GM21381 (cell line): ENCODE results near the gene PPP1R3C.

Source experiments
- ATAC-seq: cut with Tn5 transposase; IDR thresholded peaks from one replicate; pipeline ENCODE4 v1.9.1; 2021; ENCODE audit warnings: mild to moderate bottlenecking, moderate library complexity; ENCODE audit not compliant: unreplicated experiment

PPP1R3C gene

DNA sequence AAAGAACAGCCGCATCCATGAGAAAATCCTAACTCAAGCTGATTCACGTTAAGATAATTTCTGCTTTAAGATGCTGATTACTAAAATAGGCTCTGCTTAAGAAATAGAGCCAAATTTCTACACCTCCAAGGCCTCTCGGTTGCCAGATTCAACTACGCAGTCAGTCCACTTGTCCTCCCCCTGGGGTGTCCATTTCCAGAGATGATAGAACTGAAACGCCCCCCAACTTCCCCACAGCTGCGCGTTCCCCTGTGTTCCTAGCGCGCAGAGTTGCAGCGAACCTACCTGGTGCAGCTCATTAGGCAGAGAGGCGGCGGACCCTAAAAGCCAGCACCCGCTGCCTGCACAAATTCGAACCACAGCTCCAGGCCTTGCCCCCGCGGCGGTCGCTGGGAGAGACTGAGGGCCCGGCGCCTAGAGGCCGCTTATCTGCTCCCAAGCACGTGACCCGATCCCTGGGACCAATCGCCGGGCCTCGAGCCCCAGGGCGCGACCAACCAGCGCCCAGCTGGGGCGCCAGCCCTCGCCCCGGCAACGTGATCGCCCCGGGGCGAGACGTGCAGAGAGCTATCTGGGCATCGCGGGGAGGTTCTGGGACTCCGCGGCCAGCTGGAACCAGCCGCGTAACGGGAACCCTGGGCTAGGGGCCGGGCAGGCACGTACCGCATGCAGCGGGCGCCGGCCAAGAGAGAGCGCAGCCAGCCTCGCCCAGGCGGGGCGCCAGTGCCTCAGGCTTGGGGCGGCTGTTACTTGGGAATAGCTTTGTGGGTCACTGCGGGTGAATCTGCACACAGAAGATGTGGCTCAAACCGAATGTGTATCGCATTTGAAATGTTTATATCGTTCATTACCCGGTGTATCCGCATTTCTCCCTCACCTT is at the start of gene PPP1R3C:
Gene PPP1R3C, minus strand, starts transcription at position 401 of the 880 bp plus-strand sequence. Its CDS starts 102 bp downstream, at position 299.
- ATAC-seq: peak; percentile 90

DNA sequence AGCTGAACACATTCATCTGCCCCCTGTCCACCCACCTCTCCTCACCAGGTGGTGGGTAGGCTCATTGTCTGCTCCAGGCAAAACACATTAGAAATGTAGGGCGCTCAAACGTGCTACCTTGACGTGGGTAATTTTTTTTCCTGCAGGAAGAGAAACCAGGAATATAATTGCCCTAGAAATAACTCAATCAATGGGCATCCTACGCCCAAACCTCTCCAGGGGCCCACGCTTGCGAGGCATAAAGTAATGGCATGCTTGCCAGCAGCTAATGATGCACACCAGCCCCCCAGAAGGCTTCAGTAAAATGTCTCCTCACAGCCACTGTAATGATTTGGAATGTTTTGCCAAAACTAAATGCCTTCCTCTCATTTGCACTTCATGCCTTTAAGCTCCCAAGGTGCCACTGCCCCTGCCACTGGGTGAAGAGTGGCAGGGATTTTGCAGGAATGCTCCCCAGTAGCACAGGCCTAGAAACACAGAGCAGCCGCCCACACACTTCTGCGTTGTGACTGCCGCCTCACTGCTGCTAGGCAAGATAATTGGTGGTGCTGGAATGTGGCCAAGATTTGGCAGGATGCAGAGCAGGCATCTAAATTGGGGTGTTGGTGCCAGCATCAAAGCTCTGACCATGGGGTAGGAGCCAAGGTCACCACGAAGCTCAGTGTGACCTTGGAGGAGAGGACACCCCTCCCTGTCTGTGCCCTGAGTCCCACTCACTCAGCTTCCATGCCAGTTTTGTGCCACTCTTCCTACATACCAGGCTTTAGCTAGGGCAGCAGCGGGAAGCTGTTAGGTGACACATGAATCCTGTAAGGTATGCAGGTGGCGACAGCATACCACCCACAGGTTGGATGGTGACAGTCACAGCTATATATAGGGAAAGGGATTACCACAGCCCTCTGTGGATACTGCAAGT is 48.7 kb upstream of the PPP1R3C start:
- no peak for ATAC-seq

DNA sequence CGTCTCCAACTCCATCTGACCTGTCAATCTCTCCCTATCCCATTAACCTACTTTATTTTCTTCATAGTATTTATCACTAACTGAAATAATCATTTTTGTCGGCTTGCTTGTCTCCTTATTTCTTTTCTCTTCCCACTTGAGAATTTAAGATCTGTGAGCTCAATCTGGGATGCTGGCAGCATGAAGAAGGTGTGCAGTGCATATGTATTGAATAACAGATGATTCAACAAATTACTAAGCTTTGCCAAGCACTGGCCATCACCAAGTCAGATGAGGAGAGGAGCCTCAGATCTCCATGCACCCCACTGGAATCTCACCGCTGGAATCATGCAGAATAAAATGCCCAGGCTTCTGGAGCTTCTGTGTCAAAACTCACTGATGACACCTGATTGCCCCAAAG is 47.6 kb upstream of the PPP1R3C start:
- no peak for ATAC-seq

DNA sequence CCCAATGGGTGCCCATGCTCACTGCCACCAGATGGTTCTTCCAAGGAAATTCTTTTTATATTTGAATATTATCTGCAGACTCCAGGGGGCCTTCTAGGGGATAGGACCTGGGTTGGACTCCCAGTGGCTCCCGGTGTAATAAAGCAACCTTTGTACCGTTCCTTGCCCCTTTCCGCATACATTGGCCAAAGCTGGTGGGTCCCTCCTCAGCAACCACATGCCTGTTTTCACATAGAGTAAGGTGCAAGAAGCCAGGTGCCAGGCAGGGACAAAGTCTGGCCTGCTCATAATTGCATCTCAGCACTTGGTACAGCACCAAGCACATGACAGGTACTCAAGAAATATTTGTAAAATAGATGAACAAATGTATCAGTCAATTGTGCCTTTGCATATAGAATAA is 46.4 kb upstream of the PPP1R3C start:
- ATAC-seq: no peak

DNA sequence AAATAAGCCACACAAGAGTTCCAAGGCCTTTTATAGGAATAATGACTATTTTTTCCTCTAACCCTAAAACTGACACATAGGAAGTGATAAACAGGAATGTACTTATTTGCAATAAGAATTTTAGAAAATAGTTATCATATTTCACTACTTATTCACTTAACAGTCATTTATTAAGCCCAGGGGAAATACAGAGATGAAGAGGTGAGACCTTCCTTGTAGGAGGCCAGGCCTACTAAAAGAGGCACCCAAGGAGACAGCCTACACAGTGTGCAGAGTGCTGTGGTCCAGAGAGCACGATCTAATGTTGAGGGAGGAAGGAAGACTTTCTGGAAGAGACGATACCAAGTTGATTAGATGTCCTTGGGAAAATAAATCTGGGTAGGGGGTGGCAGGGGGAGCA is 45.0 kb upstream of the PPP1R3C start:
- no peak for ATAC-seq

DNA sequence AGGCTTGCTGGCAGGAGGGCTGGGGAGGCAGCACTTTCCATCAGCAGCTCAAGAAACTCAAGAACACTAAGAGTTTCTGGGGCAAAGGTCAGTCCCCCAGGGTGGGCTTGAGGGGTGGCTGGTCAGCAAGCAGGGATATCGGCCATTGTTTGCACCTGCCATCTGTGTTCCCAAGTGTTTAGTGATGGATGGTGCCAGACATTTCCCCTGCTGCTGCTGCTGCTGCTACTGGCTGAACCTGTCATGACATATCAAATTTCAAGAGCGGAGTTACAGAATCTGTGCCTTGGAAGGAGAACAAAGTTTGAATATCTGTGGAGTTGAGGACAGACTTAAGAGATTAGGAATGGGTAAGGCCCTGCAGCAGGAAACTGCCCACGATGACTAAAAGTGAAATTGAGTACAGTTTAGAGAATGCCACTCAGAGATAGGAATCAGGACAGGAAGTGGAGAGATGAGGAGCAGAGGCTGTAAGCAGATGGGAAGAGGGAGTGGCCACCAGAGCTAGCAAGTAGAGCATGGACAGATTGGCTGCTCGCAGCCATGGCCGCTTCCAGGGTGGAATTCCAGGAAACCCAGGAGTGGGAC is 39.2 kb upstream of the PPP1R3C start:
- no peak for ATAC-seq

DNA sequence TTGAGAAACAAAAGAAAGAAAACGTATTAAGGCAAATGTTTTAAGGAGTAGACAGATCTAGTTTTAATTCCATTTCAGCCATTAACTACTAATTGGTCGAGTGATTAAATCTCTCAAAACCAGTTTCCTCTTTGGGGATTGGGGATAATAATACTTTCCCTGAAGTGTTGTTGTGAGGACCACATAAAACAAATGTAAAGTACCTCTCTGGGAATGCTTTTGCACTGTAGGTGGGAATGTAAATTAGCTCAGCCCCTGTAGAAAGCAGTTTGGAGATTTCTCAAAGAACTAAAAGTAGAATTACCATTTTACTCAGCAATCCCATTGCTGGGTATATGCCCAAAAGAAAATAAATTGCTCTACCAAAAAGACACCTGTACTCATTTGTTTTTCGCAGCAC is 36.0 kb upstream of the PPP1R3C start:
- no peak for ATAC-seq

DNA sequence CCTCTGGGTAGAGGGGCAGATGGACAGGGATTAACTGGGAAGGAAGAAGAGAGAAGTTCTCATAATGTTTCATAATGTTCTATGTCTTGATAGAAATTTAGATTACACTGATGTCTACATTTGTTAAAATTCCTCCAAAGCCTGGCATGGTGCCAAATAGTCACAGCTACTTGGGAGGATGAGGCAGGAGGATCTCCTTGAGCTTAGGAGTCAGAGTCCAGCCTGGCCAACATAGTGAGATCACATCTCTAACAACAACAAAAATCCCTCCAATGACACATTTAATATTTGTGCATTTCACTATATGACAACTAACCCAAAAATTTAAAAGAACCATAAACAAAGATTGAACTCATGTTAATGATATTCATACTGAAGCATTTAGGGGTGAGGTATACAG is 33.0 kb upstream of the PPP1R3C start:
- no peak for ATAC-seq

DNA sequence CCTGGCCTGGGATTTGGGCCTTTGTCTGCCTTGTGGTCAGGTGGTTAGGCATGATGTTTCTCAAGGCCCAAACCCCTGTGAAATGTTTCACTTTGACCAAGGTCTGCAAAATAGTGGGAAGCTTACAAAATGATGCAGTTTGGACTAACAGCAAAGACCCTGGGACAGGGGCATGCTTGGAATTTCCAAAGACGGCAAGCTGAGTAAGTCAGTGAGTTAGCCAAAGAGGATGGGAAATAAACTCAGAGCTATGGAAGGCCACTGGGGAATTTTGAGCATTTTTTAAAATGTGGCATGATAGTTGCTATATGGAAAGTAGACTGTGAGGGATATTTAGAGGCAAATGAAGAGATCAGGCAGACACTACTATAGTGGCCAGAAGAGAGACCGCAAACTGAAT is 31.6 kb upstream of the PPP1R3C start:
- ATAC-seq: no peak

DNA sequence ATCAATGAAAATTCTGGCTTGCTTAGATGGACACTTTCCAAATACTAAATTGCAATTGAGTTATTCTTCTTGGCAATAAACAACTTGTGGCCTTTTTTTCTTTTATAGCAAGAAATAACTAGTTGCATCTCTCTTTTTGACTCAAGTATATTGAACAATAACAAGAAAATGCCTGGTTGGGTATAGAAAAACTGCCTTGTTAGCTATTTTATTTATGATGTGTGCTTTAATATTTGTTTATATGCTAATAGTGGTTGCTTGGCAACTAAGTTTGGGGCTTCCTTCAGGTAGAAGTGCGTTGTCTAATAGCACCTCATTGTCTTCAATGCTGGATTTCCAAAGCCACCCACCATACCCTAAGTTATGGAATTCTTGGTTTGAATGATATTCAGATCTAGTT is 30.1 kb upstream of the PPP1R3C start:
- ATAC-seq: no peak

DNA sequence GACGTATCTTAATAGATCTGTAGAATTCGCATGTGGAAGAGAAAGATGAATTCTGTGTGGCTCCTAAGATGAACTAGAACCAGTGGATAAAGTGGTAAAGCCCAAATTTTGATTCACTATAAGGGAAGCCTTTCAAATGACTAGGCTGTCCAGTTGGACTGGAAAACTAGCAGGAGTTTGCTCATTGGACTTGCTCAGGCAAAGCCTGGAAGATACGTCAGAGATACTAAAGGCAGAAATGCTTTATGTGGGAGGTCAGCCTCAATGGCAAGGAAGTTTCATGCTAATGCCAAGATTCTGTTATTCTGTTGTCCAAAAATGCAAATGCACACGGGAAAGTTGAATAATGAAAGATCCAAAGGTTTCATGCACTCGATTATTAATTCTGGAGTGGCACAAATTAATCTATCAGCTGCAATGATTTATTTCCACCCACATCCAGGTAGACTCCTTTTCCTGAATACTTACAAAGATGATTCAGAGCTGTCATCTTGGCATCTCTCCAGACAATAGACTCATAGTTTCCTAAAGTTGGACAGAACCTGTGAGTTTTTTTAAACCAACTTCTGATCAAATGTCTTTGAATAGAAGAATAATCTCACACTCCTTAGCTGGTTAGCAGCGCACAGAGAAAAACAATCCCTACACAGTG is 20.5 kb upstream of the PPP1R3C start:
- no peak for ATAC-seq

DNA sequence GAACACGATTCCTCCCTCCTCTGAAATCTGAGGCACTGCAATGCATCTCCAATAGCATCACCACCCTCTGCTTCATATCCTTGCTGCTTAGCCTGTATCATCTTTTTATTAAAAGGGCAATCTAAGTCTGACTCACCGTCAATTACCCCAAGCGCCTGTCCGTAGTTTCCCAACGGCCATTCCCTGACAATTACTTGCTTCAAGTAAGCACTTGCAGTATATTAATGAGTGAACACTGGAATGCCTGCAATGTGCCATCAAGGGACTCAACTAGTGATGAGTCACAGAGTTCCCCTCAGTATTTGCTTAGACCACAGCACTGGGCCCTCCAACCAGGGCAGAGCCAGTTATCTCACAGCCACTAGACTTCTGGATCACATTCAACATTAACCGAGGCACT is 19.5 kb upstream of the PPP1R3C start:
- no peak for ATAC-seq

DNA sequence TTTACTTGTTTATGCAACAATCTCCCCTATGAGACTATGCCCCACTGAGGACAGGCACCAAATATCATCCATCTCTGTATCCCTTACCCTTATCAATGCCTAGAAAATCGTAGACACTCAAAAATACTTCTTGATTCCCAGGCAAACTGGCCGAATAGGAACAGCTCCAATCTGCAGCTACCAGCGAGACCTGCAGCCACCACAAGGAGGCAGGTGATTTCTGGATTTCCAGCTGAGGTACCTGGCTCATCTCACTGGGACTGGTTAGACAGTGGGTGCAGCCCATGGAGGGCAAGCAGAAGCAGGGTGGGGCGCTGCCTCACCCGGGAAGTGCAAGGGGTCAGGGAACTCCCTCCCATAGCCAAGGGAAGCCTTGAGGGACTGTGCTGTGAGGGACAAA is 10.8 kb upstream of the PPP1R3C start:
- ATAC-seq: no peak

DNA sequence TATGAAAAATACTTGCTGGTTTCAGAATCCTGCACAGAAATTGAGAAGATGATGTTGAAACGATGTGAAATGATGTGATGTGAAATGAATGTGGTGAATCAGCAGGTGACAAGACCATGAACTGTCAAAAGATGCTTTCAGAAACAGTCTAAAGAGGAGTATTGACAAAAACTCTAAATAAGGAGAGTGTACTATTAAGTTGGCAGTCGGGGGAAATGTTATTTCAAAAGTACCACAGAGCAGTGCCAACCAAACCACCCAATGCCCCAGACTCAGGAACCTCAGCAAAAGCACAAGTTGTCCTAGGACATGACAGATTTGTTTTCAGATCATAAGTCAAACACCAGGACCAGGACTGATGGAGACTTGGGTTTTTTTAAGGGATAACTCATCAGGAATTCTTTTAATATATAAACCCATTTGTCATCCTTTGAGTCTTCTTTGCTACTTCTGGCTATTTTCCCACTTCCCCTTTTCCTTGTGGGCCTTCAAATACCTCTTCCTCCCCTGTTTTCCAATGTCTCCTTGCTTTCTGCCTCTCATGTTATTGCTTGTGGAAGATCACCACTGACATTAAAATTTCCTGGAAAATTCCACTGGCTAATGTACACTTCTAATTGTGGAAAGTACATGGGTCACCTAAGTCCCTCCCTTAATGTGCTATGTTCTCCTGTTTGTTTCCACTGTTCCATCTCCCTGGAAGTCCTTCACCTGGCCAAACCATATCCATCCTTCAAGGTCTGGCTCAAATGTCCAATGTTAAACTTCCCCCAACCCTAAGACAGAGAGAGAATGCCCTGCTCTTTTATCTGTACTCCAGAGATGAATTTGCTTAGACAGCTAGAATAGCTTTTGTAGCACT is 10.2 kb upstream of the PPP1R3C start:
- ATAC-seq: no peak

DNA sequence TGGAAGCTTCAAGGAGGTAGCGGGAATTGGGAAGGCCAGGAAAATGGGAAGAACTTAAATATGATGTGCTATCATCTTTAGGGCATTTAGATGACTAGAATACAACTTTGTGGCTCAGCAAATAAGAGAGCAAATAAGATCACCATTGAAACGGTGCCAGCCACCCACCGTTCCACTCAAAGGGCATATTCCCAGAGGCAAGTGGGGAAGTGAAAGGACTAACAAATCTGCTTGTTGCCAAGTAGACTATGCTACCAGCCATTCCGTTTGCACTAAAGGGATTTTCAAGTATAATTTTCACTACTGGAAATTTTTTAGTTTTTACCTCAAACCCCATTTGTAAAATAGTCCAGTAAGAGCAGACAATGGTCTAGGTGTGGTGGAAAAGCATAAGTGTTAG is 4.0 kb upstream of the PPP1R3C start:
- ATAC-seq: no peak

DNA sequence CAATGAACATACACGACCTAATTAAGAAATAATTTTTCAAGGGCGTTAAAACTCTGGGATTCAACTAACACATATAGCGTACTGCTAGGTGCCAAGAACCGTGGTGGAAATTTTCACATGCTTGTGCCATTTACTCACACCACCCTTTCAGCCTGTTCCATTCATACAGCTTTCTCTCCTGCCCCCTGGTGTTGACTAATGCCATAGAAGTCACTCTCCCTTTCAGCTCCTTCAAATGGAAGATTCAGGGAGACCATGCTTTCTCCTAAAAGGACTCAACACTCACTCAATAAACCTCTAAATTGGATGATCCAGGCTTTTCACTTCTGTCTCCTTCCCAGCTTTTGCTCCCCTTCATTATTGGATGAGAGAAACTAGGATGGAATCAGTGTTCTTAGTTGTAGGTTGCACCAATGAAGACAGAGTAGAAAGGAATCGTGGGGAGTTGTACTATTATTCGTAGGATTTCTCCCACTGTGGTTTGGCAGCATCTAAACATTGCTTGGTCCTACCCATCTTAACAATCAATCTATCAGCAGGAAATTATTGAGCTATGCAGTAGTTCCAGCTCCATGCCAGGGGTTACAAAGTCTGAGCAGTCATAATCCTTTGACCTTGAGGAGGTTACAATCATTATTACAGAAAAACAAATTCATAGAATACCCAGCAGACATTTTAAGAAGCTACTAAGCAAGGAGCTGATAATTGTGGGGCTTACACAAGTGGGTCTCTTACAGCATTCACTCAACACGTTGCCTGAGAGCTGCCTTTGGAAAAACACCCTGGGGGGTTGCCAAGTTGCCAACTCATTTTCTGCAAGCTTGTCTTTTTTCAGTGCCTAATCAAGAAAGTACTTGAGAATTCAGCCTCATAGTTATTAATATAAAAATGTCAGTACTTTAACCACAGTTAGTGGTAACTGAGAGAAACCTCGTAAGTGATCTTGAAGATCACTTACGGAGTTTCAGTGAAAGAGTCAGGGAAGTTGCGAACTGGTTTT is 2.8 kb upstream of the PPP1R3C start:
- no peak for ATAC-seq

DNA sequence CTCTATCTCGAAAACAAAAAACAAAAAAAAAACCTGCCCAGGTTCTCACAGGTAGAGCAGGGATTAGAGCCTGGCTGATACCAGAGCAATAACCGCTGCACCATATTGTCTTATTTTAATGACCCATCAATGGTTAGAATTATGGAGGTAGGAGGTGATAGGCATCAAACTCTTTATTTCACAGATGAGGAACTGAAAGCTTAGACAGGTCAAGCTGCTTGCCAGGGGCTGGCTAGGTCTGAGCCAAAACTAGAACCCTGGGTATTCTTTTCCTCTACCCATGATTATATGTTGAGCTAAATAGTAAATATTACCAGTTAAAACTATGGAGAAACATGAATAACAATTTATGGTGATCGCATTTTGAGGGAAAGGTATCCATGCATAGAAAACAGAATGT is 2.0 kb upstream of the PPP1R3C start:
- no peak for ATAC-seq

DNA sequence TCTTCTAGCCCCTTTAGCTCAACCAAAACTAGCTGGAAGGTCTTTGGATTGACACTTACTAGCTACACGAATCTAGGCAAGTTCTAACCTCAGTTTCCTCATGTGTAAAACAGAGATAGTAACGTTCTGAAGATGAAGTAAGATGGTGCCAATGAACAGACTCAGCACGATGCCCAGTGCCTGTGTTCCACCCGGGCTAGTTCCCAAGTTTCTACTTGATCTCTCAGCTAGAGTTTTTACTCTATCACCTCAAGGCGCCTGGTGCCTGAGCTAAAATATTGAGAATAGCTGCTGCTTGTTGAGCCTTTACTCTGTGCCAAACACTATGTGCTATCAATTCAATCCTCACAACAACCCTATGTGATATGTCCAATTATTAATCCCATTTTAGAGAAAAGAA is 1.4 kb upstream of the PPP1R3C start:
- no peak for ATAC-seq

DNA sequence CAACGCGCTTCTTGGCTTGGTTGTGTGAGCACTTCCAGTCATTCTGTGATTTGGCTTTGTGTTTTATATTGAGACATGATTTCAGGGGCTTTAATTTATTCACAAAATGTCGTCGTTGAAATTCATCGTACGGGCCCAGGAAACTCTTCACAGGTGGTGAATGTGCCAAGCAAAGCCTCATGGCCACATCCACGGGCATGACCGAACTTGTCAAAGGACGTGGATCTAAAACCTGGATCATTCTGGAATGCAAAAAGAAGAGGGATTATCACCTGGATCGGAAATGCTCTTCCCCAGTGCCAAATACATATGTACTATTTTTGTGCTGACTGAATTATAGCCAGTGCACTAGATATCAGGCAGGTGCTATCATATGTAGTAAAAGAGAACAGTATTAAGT is 2.2 kb downstream of the PPP1R3C start:
- no peak for ATAC-seq
